H1 (cell line): ENCODE measurements around the gene REPS2. TPM values are rescaled to one million over a fixed set of nuclear protein-coding genes. Genes with fewer than 3 reads are reported as not detected.
A peak's percentile ranks its signal among the peaks of the same experiment; 100 is the strongest.

Experiments
- CTCF ChIA-PET: fragments of 300-600 bp; sonication (Branson Sonifier 250); formaldehyde crosslinking; loops from one replicate; lab custom pipeline; 2021; ENCODE audit not compliant: partially characterized antibody; lab: Charles Lee
- POLR2A ChIA-PET: fragments of 300-600 bp; sonication (Branson Sonifier 250); formaldehyde crosslinking; loops from one replicate; lab custom pipeline; 2021; ENCODE audit warnings: inconsistent platforms; ENCODE audit not compliant: partially characterized antibody; lab: Charles Lee
- DNase-seq, 2 experiments: peaks; one replicate each; pipeline versions ENCODE4 v3.0.0 to v3.0.0-alpha.2; 2010 to 2022; ENCODE audit warnings: low spot score in 2 of 2, low read depth in 1 of 2, mixed read lengths in 1 of 2
- FAIRE-seq: peaks from 2 replicates; lab custom pipeline; 2011; peaks lifted over from hg19 to GRCh38; lab: Jason Lieb, UNC
- H2AFZ ChIP-seq: 2 replicates; pipeline ENCODE4 v1.8.1; 2012; ENCODE audit warnings: low read length, inconsistent platforms
- H2AK5ac ChIP-seq: 2 replicates; pipeline ENCODE4 v1.6.1; 2013; ENCODE audit warnings: low read depth, low read length
- H2BK120ac ChIP-seq: replicated peaks from 2 replicates; pipeline ENCODE3; 2013; ENCODE audit warnings: low read depth, low read length, inconsistent platforms
- H2BK12ac ChIP-seq: 2 replicates; pipeline ENCODE4 v1.6.1; 2013; ENCODE audit warnings: low read depth, low read length
- H2BK15ac ChIP-seq: 2 replicates; pipeline ENCODE4 v1.6.1; 2013; ENCODE audit warnings: low read length
- H2BK20ac ChIP-seq: 2 replicates; pipeline ENCODE4 v1.6.1; 2013; ENCODE audit warnings: low read length
- H2BK5ac ChIP-seq: 2 replicates; pipeline ENCODE4 v1.6.1; 2013; ENCODE audit warnings: low read depth, low read length
- H3K14ac ChIP-seq: 2 replicates; pipeline ENCODE4 v1.6.1; 2013; ENCODE audit warnings: inconsistent platforms; ENCODE audit not compliant: insufficient read length
- H3K18ac ChIP-seq: 2 replicates; pipeline ENCODE4 v1.6.1; 2013; ENCODE audit warnings: low read length; ENCODE audit errors: extremely low read depth
- H3K23ac ChIP-seq: 2 replicates; pipeline ENCODE4 v1.6.1; 2013; ENCODE audit warnings: inconsistent platforms; ENCODE audit not compliant: insufficient read length
- H3K23me2 ChIP-seq: 2 replicates; pipeline ENCODE4 v1.6.1; 2013; ENCODE audit warnings: low read depth, low read length
- H3K27ac ChIP-seq: 2 replicates; pipeline ENCODE4 v1.6.1; 2011; ENCODE audit warnings: low read depth, low read length, inconsistent platforms
- H3K27me3 ChIP-seq, 4 experiments: replicated peaks in 1 of 4; 1 replicate in 1 of 4; 2 replicates in 3 of 4; pipeline versions ENCODE4 v1.6.1 to v1.8.1; 2011 to 2013; ENCODE audit warnings: low read length in 3 of 4, mild to moderate bottlenecking in 3 of 4, inconsistent platforms in 2 of 4, mixed read lengths in 2 of 4, moderate library complexity in 1 of 4; ENCODE audit not compliant: control insufficient read depth in 3 of 4, insufficient read depth in 3 of 4; ENCODE audit errors: extremely low read depth in 1 of 4
- H3K36me3 ChIP-seq, 4 experiments: 2 replicates each; pipeline versions ENCODE4 v1.6.1 to v1.8.1; 2011 to 2013; ENCODE audit warnings: mild to moderate bottlenecking in 4 of 4, low read length in 3 of 4, moderate library complexity in 2 of 4, control low read depth in 1 of 4, inconsistent platforms in 1 of 4; ENCODE audit not compliant: insufficient read depth in 4 of 4, control insufficient read depth in 2 of 4
- H3K4ac ChIP-seq: replicated peaks from 2 replicates; pipeline ENCODE3; 2013; ENCODE audit warnings: low read length, low read depth, mixed read lengths, inconsistent platforms; ENCODE audit not compliant: insufficient read length
- H3K4me1 ChIP-seq, 4 experiments: replicated peaks in 1 of 4; 1 replicate in 1 of 4; 2 replicates in 3 of 4; pipeline versions ENCODE4 v1.6.1 to v1.8.1; 2011 to 2013; ENCODE audit warnings: low read length in 3 of 4, inconsistent platforms in 2 of 4, mixed read lengths in 1 of 4; ENCODE audit not compliant: insufficient read depth in 4 of 4, control insufficient read depth in 3 of 4
- H3K4me2 ChIP-seq, 2 experiments: 2 replicates each; pipeline versions ENCODE4 v1.6.1 to v1.8.1; 2011 to 2013; ENCODE audit warnings: low read depth in 2 of 2, low read length in 2 of 2, control low read depth in 1 of 2, inconsistent platforms in 1 of 2, mild to moderate bottlenecking in 1 of 2; ENCODE audit not compliant: insufficient read depth in 1 of 2
- H3K4me3 ChIP-seq, 4 experiments: fragments of 200-600, 300-600 bp in 1 of 4; sonication (generic), shearing (Covaris generic), sonication (Bioruptor Twin) in 1 of 4; 2 replicates each; pipeline versions ENCODE4 v1.5.1 to v1.8.1; 2011 to 2016; ENCODE audit warnings: low read length in 4 of 4, low read depth in 3 of 4, control low read depth in 2 of 4, inconsistent platforms in 2 of 4, mild to moderate bottlenecking in 2 of 4, mixed read lengths in 1 of 4, moderate library complexity in 1 of 4; ENCODE audit not compliant: insufficient read depth in 2 of 4; ENCODE audit errors: extremely low read depth in 1 of 4
- H3K56ac ChIP-seq: replicated peaks from 2 replicates; pipeline ENCODE3; 2013; ENCODE audit warnings: low read depth, mild to moderate bottlenecking, mixed read lengths, low read length, inconsistent platforms; ENCODE audit not compliant: insufficient read length
- H3K79me1 ChIP-seq: 2 replicates; pipeline ENCODE4 v1.6.1; 2013; ENCODE audit warnings: low read depth, low read length, control low read depth
- H3K79me2 ChIP-seq, 2 experiments: 2 replicates each; pipeline versions ENCODE4 v1.6.1 to v1.8.1; 2012 to 2013; ENCODE audit warnings: low read length in 2 of 2, mild to moderate bottlenecking in 2 of 2, inconsistent platforms in 1 of 2; ENCODE audit not compliant: insufficient read depth in 2 of 2, control insufficient read depth in 1 of 2
- H3K9ac ChIP-seq, 4 experiments: replicated peaks in 1 of 4; 1 replicate in 1 of 4; 2 replicates in 3 of 4; pipeline versions ENCODE4 v1.6.1 to v1.8.1; 2011 to 2013; ENCODE audit warnings: low read depth in 3 of 4, low read length in 3 of 4, control low read depth in 2 of 4, mild to moderate bottlenecking in 2 of 4, moderate library complexity in 2 of 4, inconsistent platforms in 1 of 4; ENCODE audit errors: extremely low read depth in 1 of 4
- H3K9me3 ChIP-seq, 2 experiments: 2 replicates each; pipeline versions ENCODE4 v1.6.1 to v1.8.1; 2012 to 2013; ENCODE audit warnings: mild to moderate bottlenecking in 2 of 2, moderate library complexity in 2 of 2, control low read depth in 1 of 2, inconsistent platforms in 1 of 2, low read depth in 1 of 2, low read length in 1 of 2, mixed read lengths in 1 of 2; ENCODE audit not compliant: insufficient read depth in 2 of 2
- H4K20me1 ChIP-seq, 2 experiments: replicated peaks in 1 of 2; 2 replicates each; pipeline versions ENCODE3 to v1.8.1; 2011 to 2013; ENCODE audit warnings: inconsistent platforms in 2 of 2, low read length in 2 of 2, mild to moderate bottlenecking in 1 of 2; ENCODE audit not compliant: insufficient read depth in 2 of 2, control insufficient read depth in 1 of 2
- H4K5ac ChIP-seq: 2 replicates; pipeline ENCODE4 v1.6.1; 2013; ENCODE audit warnings: low read length, low read depth, mixed read lengths, inconsistent platforms; ENCODE audit not compliant: insufficient read length
- H4K8ac ChIP-seq: 2 replicates; pipeline ENCODE4 v1.8.0; 2013; ENCODE audit warnings: mild to moderate bottlenecking, moderate library complexity, low read length, inconsistent platforms; ENCODE audit not compliant: insufficient read depth; ENCODE audit errors: extremely low read depth
- H4K91ac ChIP-seq: replicated peaks from 2 replicates; pipeline ENCODE3; 2013; ENCODE audit warnings: low read length, mixed read lengths, inconsistent platforms; ENCODE audit not compliant: insufficient read length
- BACH1 ChIP-seq: IDR thresholded peaks from 2 replicates; pipeline ENCODE4 v1.6.1; 2012; ENCODE audit warnings: low read length, improper control_type of control experiment
- CHD2 ChIP-seq: IDR thresholded peaks from 2 replicates; pipeline ENCODE4 v1.6.1; 2012; ENCODE audit warnings: low read length, improper control_type of control experiment
- CTBP2 ChIP-seq: IDR thresholded peaks from 2 replicates; pipeline ENCODE4 v1.7.0; 2011; ENCODE audit warnings: borderline replicate concordance, mild to moderate bottlenecking, moderate library complexity, mixed read lengths, low read length; ENCODE audit not compliant: insufficient read depth, insufficient read length
- HDAC2 ChIP-seq, 2 experiments: fragments of 300-600 bp in 1 of 2; sonication (generic) in 1 of 2; IDR thresholded peaks; 2 replicates each; pipeline ENCODE4 v1.6.1; 2011 to 2012; ENCODE audit warnings: low read depth in 2 of 2, low read length in 2 of 2, mild to moderate bottlenecking in 2 of 2, moderate library complexity in 2 of 2, borderline replicate concordance in 1 of 2, inconsistent platforms in 1 of 2
- RBBP5 ChIP-seq: IDR thresholded peaks from 2 replicates; pipeline ENCODE4 v1.7.1; 2012; ENCODE audit warnings: low read depth, mild to moderate bottlenecking, inconsistent platforms, low read length, moderate library complexity, borderline replicate concordance
- SP4 ChIP-seq: IDR thresholded peaks from 2 replicates; pipeline ENCODE4 v1.6.1; 2012; ENCODE audit warnings: low read length, inconsistent platforms
- SUZ12 ChIP-seq: fragments of 200-600 bp; sonication (generic); IDR thresholded peaks from 2 replicates; pipeline ENCODE4 v1.6.1; 2012; ENCODE audit warnings: mild to moderate bottlenecking, inconsistent platforms, low read length, moderate library complexity, mixed read lengths
- TEAD4 ChIP-seq: IDR thresholded peaks from 2 replicates; pipeline ENCODE4 v1.6.1; 2012; ENCODE audit warnings: low read depth, low read length, inconsistent platforms, mixed read lengths
- WGBS, 2 experiments: shearing (Covaris generic) in 1 of 2; methylation state at CpG; one replicate each; pipeline versions ENCODE4 v1.1.6 to v1.1.7; 2013 to 2015; ENCODE audit warnings: low lambda C conversion rate in 2 of 2, mixed read lengths in 2 of 2, inconsistent platforms in 1 of 2, low coverage in 1 of 2, missing lambda C conversion rate in 1 of 2; ENCODE audit not compliant: insufficient replicate concordance in 2 of 2, insufficient coverage in 1 of 2, insufficient read length in 1 of 2; ENCODE audit errors: extremely low coverage in 1 of 2, missing lambda C conversion rate in 1 of 2; 5-methylcytosine and 5-hydroxymethylcytosine counted together
- polyA plus RNA-seq, 7 experiments: library from polyadenylated mRNA; depleted of rRNA in 3 of 7; stranded (reverse) in 5 of 7; unstranded in 2 of 7; fragments of >200 nt in 5 of 7; fragments of 200-250 nt in 2 of 7; gene quantifications; 1 replicate in 5 of 7; 2 replicates in 1 of 7; 4 replicates in 1 of 7; pipeline versions ENCODE4 v1.2.1 to v1.2.3, GENCODE V29; 2011 to 2013; ENCODE audit warnings: missing spikeins in 2 of 7, mixed read lengths in 2 of 7
- total RNA-seq: library from RNA; stranded (reverse); fragmentation: NEBNext Ultra II Directional; extraction: Animal tissue kit (Norgen Biotek cat#: 25700); gene quantifications from 2 replicates; pipeline ENCODE4 v1.2.1, GENCODE V29; 2021

REPS2 gene
- total and polyA plus RNA-seq, 2 of the 8 experiments (the other 6 are each of a cell fraction or from before 2014, with no cell fraction given), result 0.79 to 4.3 TPM

- Histone ChIP-seq H3K4me2 (no peak overlapping the region), H3K56ac (no peak overlapping the region), H2AK5ac (no peak overlapping the region), H2BK12ac (no peak overlapping the region), H4K91ac (no peak overlapping the region), H3K9ac (no peak overlapping the region), H4K5ac (no peak overlapping the region), H2AFZ (no peak overlapping the region), H2BK20ac (no peak overlapping the region), H3K4me1 (peaks cover 0 to 4% (median 0%) of the 10 kb centered on the region in 4 experiments; a peak in 3 of 7 replicates), H2BK5ac (no peak overlapping the region), H3K23me2 (no peaks in the 10 kb centered on the region), H4K8ac (no peak overlapping the region), H3K4ac (no peak overlapping the region), H3K36me3 (no peaks in the 10 kb centered on the region), H3K27me3 (no peaks in the 10 kb centered on the region), H2BK15ac (no peak overlapping the region), H3K79me1 (no peaks in the 10 kb centered on the region), H3K27ac (no peak overlapping the region), H3K79me2 (no peaks in the 10 kb centered on the region), H3K14ac (no peak overlapping the region), H4K20me1 (no peaks in the 10 kb centered on the region), H2BK120ac (no peak overlapping the region), H3K23ac (no peak overlapping the region), H3K9me3 (no peaks in the 10 kb centered on the region), H3K4me3 (no peak overlapping the region), H3K18ac (no peak overlapping the region)
- FAIRE-seq (peak; percentile 52), DNase-seq (no peak)
- 56% methylated on average over 3 of the region's 3 CpGs; no CpG with 5 or more reads in 1 of the 2 experiments for WGBS, 2 experiments
- TF ChIP-seq BACH1 (no peak), TEAD4 (no peak), CHD2 (no peak), SP4 (no peak), CTBP2 (no peak), RBBP5 (no peak), SUZ12 (no peak), HDAC2 (IDR thresholded peaks at IDR 0.05; ENCODE audit: borderline replicate concordance in 1 of 2, low read depth in 2 of 2, low read length in 2 of 2) (no peak)
- ChIA-PET POLR2A (interaction anchor here (1.0 kb wide), 1 partner anchor 10 kb away, joined by 3 read pairs; no protein-coding TSS in a partner anchor), CTCF (interaction anchor here (1.6 kb wide), 1 partner anchor 40 kb away, joined by 4 read pairs; no protein-coding TSS in a partner anchor)
These were observed 15.1 kb upstream of the REPS2 start for GRCh38 chrX:16931371-16931770.
